ENCODE measurements around the gene USF3. TPM values are rescaled to one million over a fixed set of nuclear protein-coding genes. Genes with fewer than 3 reads are reported as not detected.
A peak's percentile ranks its signal among the peaks of the same experiment; 100 is the strongest.

Gene USF3
- polyA plus RNA-seq, 2 of the 4 experiments (the other 2 are of a cell fraction) = 1.9 to 11.3 TPM

GRCh38 chr3:113628316-113628715 lies 68.1 kb downstream of the USF3 start (continued):
- TF ChIP-seq ESRRA (IDR thresholded peaks at IDR 0.05; ENCODE audit: borderline replicate concordance, low read length) = no peak
- no peak for TF ChIP-seq HOXA7 (CRISPR knock-in tag; IDR thresholded peaks at IDR 0.05)
- no peak for TF ChIP-seq NR3C1 (IDR thresholded peaks at IDR 0.05)
- no peak for TF ChIP-seq RFX5 (IDR thresholded peaks at IDR 0.05)
- no peak for TF ChIP-seq GATA3 (IDR thresholded peaks at IDR 0.05; ENCODE audit: borderline replicate concordance)
- no peak for TF ChIP-seq RNF2 (IDR thresholded peaks at IDR 0.05; ENCODE audit: borderline replicate concordance, low read depth)
- no peak for TF ChIP-seq POLR2A (IDR thresholded peaks at IDR 0.05; ENCODE audit: low read length)
- TF ChIP-seq ZNF302 (CRISPR knock-in tag; IDR thresholded peaks at IDR 0.05) = no peak
- no peak for TF ChIP-seq CBX8 (IDR thresholded peaks at IDR 0.05)
- no peak for TF ChIP-seq JUNB (IDR thresholded peaks at IDR 0.05)
- TF ChIP-seq FOSB (CRISPR knock-in tag; IDR thresholded peaks at IDR 0.05) = no peak

GRCh38 chr3:113626503-113627371 lies 69.7 kb downstream of the USF3 start:
- Histone ChIP-seq H3K4me2 (peak overlapping the region; percentile 62), H3K4me3 (no peak overlapping the region), H3K27ac (no peak overlapping the region), H3K4me1 (no peaks in the 10 kb centered on the region), H3K9me3 (no peaks in the 10 kb centered on the region)
- ChIA-PET CTCF (interaction anchor here (0.6 to 5.1 kb wide), 33 partner anchors 9 to 984 kb away, joined by 3 to 35 read pairs (median 4); no protein-coding TSS in a partner anchor), POLR2A (no interaction called here)
- ATAC-seq = peak; percentile 94 to 99
- FAIRE-seq = no peak
- WGBS (ENCODE audit: missing lambda C conversion rate) = 20% methylated on average over 10 of the region's 10 CpGs
- DNase-seq (ENCODE audit: low read depth in 1 of 2, low spot score in 1 of 2) = peak; percentile 72 to 82
- TF ChIP-seq RAD21 (conservative IDR thresholded peaks at IDR 0.05 in 1 of 2, IDR thresholded peaks at IDR 0.05 in 1 of 2) (peak; percentile 97), MAX (IDR thresholded peaks at IDR 0.05) (peak; percentile 41; the same call in 1 of the 2 replicates), FOSB (CRISPR knock-in tag; IDR thresholded peaks at IDR 0.05) (no peak), ZSCAN20 (CRISPR knock-in tag; IDR thresholded peaks at IDR 0.05) (no peak), CTCF (IDR thresholded peaks at IDR 0.05) (peak; percentile 98), CEBPB (IDR thresholded peaks at IDR 0.05) (0 out of 4 replicates have a peak, but pooled peaks of 1 of the 2 experiments have one; percentile 23), JUNB (IDR thresholded peaks at IDR 0.05) (no peak), SMC3 (IDR thresholded peaks at IDR 0.05) (peak; percentile 88), SREBF2 (IDR thresholded peaks at IDR 0.05) (no peak)

GRCh38 chr3:113625834-113626233 lies 70.6 kb downstream of the USF3 start:
- ATAC-seq = no peak
- 61% methylated on average over 12 of the region's 12 CpGs for WGBS (ENCODE audit: missing lambda C conversion rate)
- CTCF ChIA-PET = interaction anchor here (0.9 to 2.0 kb wide), 8 partner anchors 9 to 589 kb away, joined by 3 to 13 read pairs (median 4); no protein-coding TSS in a partner anchor

More at GRCh38 chr3:113625834-113626233, 70.6 kb downstream of the USF3 start:
- H3K4me3 ChIP-seq = no peak overlapping the region
- POLR2A ChIA-PET = no interaction called here
- no peak for DNase-seq (ENCODE audit: low read depth in 1 of 2, low spot score in 1 of 2)
- TF ChIP-seq RARB (CRISPR knock-in tag; IDR thresholded peaks at IDR 0.05) (no peak), MAFK (IDR thresholded peaks at IDR 0.05; ENCODE audit: partially characterized antibody) (no peak), CHD4 (IDR thresholded peaks at IDR 0.05; ENCODE audit: borderline replicate concordance) (no peak), TFCP2L1 (CRISPR knock-in tag; IDR thresholded peaks at IDR 0.05) (no peak), NFE2L2 (conservative IDR thresholded peaks at IDR 0.05; ENCODE audit: low read length) (no peak), HOXA7 (CRISPR knock-in tag; IDR thresholded peaks at IDR 0.05) (no peak), CTCF (IDR thresholded peaks at IDR 0.05) (no peak), MAZ (IDR thresholded peaks at IDR 0.05; ENCODE audit: borderline replicate concordance, low read depth, low read length) (no peak), SREBF2 (IDR thresholded peaks at IDR 0.05) (no peak)
- no peak overlapping the region for H3K27ac ChIP-seq
- FAIRE-seq = no peak
- no peaks in the 10 kb centered on the region for H3K9me3 ChIP-seq
- H3K4me1 ChIP-seq = no peaks in the 10 kb centered on the region
- H3K4me2 ChIP-seq = no peak overlapping the region; the same call in 2 of the 3 replicates
